SK-N-SH treated with all-trans-retinoic acid at 6 μM for 48 hours (cell line): ENCODE data around the gene NLE1.

Experiments used
- ATAC-seq: fragments of 200-7000 bp; cut with Tn5 transposase; 3 replicates; pipeline ENCODE4 v1.9.1; 2020; ENCODE audit warnings: mild to moderate bottlenecking, moderate library complexity
- ARNTL ChIP-seq: fragments of 450-650 bp; formaldehyde crosslinking; IDR thresholded peaks from 2 replicates; pipeline ENCODE4 v1.5.0; 2020; ENCODE audit warnings: low read depth, mild to moderate bottlenecking, moderate library complexity, borderline replicate concordance
- CSDC2 ChIP-seq: fragments of 250-450 bp; sonication (Bioruptor Pico); IDR thresholded peaks from 2 replicates; pipeline ENCODE4 v1.5.0; 2020; ENCODE audit warnings: mild to moderate bottlenecking, moderate library complexity
- ESRRG ChIP-seq: fragments of 250-450 bp; sonication (Bioruptor Pico); IDR thresholded peaks from 2 replicates; pipeline ENCODE4 v1.6.1; 2021; ENCODE audit warnings: mild to moderate bottlenecking
- ISL1 ChIP-seq: fragments of 250-450 bp; sonication (Bioruptor Pico); IDR thresholded peaks from 2 replicates; pipeline ENCODE4 v2.1.2; 2022; ENCODE audit warnings: mild to moderate bottlenecking, moderate library complexity
- OSR1 ChIP-seq: fragments of 250-450 bp; sonication (Bioruptor Pico); IDR thresholded peaks from 2 replicates; pipeline ENCODE4 v1.8.0; 2022; ENCODE audit warnings: moderate library complexity, mild to moderate bottlenecking, inconsistent platforms
- PPARA ChIP-seq: fragments of 250-450 bp; sonication (Bioruptor Pico); IDR thresholded peaks from 2 replicates; pipeline ENCODE4 v1.5.0; 2020; ENCODE audit warnings: mild to moderate bottlenecking, borderline replicate concordance
- RARB ChIP-seq: fragments of 250-450 bp; sonication (Bioruptor Pico); IDR thresholded peaks from 2 replicates; pipeline ENCODE4 v1.8.0; 2021; ENCODE audit warnings: mild to moderate bottlenecking, moderate library complexity
- SNAI2 ChIP-seq: fragments of 250-450 bp; sonication (Bioruptor Pico); IDR thresholded peaks from 2 replicates; pipeline ENCODE4 v1.5.0; 2020; ENCODE audit warnings: mild to moderate bottlenecking, moderate library complexity
- TCF4 ChIP-seq: fragments of 250-450 bp; sonication (Bioruptor Pico); IDR thresholded peaks from 2 replicates; pipeline ENCODE4 v1.8.0; 2021; ENCODE audit warnings: mild to moderate bottlenecking, moderate library complexity, borderline replicate concordance
- TOX ChIP-seq: fragments of 250-450 bp; sonication (Bioruptor Pico); IDR thresholded peaks from 2 replicates; pipeline ENCODE4 v1.8.0; 2021; ENCODE audit warnings: mild to moderate bottlenecking, moderate library complexity, borderline replicate concordance
- ZC3H10 ChIP-seq: fragments of 250-450 bp; sonication (Bioruptor Pico); IDR thresholded peaks from 2 replicates; pipeline ENCODE4 v1.5.1; 2021; ENCODE audit warnings: mild to moderate bottlenecking, moderate library complexity
- ZFP3 ChIP-seq: fragments of 250-450 bp; sonication (Bioruptor Pico); IDR thresholded peaks from 2 replicates; pipeline ENCODE4 v1.5.0; 2020; ENCODE audit warnings: mild to moderate bottlenecking, moderate library complexity
- ZFP30 ChIP-seq: fragments of 450-650 bp; formaldehyde crosslinking; IDR thresholded peaks from 2 replicates; pipeline ENCODE4 v1.5.0; 2022; ENCODE audit warnings: mild to moderate bottlenecking, moderate library complexity
- ZNF70 ChIP-seq: fragments of 450-650 bp; formaldehyde crosslinking; IDR thresholded peaks from 2 replicates; pipeline ENCODE4 v1.5.0; 2020; ENCODE audit warnings: mild to moderate bottlenecking, moderate library complexity
- ZNF8 ChIP-seq: fragments of 450-650 bp; formaldehyde crosslinking; IDR thresholded peaks from 2 replicates; pipeline ENCODE4 v1.5.0; 2020; ENCODE audit warnings: mild to moderate bottlenecking, moderate library complexity
- TF ChIP-seq, protein P1 (sequence below): fragments of 250-450 bp; sonication (Bioruptor Pico); IDR thresholded peaks from 2 replicates; pipeline ENCODE4 v1.5.1; 2021; ENCODE audit warnings: mild to moderate bottlenecking, moderate library complexity
- TF ChIP-seq, protein P2 (sequence below): fragments of 250-450 bp; sonication (Bioruptor Pico); IDR thresholded peaks from 2 replicates; pipeline ENCODE4 v1.5.0; 2020; ENCODE audit warnings: mild to moderate bottlenecking, moderate library complexity

Gene NLE1

DNA sequence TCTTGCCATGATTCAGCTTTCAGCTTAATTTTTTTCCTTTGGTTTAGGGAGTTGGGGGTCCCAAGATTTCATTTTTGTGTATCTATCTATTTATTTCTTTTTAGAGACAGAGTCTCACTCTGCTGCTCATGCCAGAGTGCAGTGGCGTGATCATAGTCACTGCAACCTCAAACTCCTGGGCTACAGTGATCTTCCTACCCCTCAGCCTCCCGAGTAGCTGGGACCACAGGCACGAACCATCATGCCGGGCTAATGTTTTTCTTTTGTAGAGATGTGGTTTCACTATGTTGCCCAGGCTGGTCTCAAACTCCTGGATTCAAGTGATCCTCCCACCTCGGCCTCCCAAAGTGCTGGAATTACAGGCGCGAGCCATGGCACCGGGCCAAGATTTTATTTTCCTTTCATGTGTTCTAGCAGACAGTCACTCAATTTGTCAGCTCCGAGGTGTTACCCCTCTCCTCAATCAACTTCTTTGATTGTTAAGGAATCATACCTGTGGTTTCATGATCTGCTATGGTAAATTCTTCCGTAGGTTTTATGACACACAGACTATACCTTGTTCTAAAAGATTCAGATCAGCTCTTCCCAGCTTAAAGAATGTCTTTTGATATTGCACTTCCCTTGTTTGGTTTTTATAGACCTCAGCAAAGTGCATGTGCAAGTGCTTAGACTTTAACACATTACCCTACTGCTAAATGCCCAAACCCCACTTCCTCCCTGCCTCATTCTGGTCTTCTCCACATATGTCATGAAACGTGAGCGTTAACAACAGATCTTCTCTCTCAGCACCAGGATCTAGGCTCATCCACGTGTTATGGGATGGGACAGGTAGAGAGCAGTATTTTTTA, 18.5 kb upstream of the NLE1 start:
- ATAC-seq, result no peak
- no peak for TF ChIP-seq RARB
- TF ChIP-seq ZNF70 (CRISPR knock-in tag), result no peak
- TF ChIP-seq ZC3H10 (CRISPR knock-in tag), result no peak
- TF ChIP-seq TCF4 (CRISPR knock-in tag), result no peak
- TF ChIP-seq PPARA (CRISPR knock-in tag), result no peak
- TF ChIP-seq ZFP30 (CRISPR knock-in tag), result no peak
- TF ChIP-seq ESRRG, result no peak
- TF ChIP-seq, protein P1, sequence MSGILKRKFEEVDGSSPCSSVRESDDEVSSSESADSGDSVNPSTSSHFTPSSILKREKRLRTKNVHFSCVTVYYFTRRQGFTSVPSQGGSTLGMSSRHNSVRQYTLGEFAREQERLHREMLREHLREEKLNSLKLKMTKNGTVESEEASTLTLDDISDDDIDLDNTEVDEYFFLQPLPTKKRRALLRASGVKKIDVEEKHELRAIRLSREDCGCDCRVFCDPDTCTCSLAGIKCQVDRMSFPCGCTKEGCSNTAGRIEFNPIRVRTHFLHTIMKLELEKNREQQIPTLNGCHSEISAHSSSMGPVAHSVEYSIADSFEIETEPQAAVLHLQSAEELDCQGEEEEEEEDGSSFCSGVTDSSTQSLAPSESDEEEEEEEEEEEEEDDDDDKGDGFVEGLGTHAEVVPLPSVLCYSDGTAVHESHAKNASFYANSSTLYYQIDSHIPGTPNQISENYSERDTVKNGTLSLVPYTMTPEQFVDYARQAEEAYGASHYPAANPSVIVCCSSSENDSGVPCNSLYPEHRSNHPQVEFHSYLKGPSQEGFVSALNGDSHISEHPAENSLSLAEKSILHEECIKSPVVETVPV, result no peak
- TF ChIP-seq, all 23 proteins: peak for 0

DNA sequence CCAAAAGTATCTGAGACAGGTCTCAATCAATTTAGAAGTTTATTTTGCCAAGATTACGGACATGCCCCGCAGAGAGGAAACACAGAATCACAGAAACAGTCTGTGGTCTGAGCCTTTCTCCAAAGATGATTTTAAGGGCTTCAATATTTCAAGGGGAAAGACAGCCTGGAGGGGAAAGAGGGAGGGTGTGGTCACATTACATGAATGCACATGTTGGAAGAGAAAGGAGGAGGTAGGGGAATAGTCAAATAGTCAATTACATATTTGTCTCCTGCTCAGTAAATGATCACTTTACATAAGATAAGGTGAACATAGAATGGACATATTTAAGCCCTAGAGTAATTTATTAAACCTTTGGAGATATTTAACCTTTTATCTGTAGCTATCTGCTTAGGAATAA, 17.8 kb upstream of the NLE1 start:
- TF ChIP-seq TCF4 (CRISPR knock-in tag) (no peak), CSDC2 (CRISPR knock-in tag) (no peak), ZFP30 (CRISPR knock-in tag) (no peak), ISL1 (CRISPR knock-in tag) (no peak), ARNTL (no peak), ESRRG (no peak), PPARA (CRISPR knock-in tag) (no peak), TOX (CRISPR knock-in tag) (no peak), ZC3H10 (CRISPR knock-in tag) (no peak), SNAI2 (CRISPR knock-in tag) (no peak), RARB (no peak), OSR1 (CRISPR knock-in tag) (no peak)
- TF ChIP-seq, protein P2, sequence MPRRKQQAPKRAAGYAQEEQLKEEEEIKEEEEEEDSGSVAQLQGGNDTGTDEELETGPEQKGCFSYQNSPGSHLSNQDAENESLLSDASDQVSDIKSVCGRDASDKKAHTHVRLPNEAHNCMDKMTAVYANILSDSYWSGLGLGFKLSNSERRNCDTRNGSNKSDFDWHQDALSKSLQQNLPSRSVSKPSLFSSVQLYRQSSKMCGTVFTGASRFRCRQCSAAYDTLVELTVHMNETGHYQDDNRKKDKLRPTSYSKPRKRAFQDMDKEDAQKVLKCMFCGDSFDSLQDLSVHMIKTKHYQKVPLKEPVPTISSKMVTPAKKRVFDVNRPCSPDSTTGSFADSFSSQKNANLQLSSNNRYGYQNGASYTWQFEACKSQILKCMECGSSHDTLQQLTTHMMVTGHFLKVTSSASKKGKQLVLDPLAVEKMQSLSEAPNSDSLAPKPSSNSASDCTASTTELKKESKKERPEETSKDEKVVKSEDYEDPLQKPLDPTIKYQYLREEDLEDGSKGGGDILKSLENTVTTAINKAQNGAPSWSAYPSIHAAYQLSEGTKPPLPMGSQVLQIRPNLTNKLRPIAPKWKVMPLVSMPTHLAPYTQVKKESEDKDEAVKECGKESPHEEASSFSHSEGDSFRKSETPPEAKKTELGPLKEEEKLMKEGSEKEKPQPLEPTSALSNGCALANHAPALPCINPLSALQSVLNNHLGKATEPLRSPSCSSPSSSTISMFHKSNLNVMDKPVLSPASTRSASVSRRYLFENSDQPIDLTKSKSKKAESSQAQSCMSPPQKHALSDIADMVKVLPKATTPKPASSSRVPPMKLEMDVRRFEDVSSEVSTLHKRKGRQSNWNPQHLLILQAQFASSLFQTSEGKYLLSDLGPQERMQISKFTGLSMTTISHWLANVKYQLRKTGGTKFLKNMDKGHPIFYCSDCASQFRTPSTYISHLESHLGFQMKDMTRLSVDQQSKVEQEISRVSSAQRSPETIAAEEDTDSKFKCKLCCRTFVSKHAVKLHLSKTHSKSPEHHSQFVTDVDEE (CRISPR knock-in tag), result no peak
- TF ChIP-seq, protein P1, result no peak
- ATAC-seq, result no peak

DNA sequence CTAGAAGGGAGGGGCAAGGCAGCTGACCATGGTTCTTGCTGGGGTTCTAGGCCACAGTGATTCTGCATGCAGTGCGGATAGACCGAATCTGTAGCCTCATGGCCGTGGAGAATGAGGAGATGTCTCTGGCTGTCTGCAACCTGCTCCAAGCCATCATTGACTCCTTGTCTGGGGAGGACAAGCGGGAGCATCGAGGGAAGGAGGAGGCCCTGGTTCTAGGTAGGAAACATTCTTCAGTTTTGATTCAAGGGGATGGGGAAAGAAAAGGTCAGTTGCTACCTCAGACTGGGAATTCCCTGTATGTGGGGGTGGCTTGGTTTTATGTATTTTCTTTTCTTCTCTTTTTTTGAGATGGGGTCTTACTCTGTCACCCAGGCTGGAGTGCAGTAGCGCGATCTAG, 13.1 kb upstream of the NLE1 start:
- no peak for ATAC-seq
- TF ChIP-seq TCF4 (CRISPR knock-in tag), result no peak
- no peak for TF ChIP-seq TOX (CRISPR knock-in tag)
- TF ChIP-seq CSDC2 (CRISPR knock-in tag), result no peak
- TF ChIP-seq ESRRG, result no peak
- no peak for TF ChIP-seq OSR1 (CRISPR knock-in tag)
- no peak for TF ChIP-seq ZC3H10 (CRISPR knock-in tag)
- no peak for TF ChIP-seq ZNF8 (CRISPR knock-in tag)
- TF ChIP-seq ZFP3 (CRISPR knock-in tag), result no peak
- TF ChIP-seq, protein P2 (CRISPR knock-in tag), result no peak
- TF ChIP-seq, all 23 proteins: peak for 0
